GM12878 (cell line): ENCODE measurements around the gene APEX1. TPM values are rescaled to one million over a fixed set of nuclear protein-coding genes. Genes with fewer than 3 reads are reported as not detected.

Experiments used
- ATAC-seq: fragments of 200-7000 bp; cut with Tn5 transposase; 3 replicates; pipeline ENCODE4 v1.9.1; 2020; ENCODE audit warnings: mild to moderate bottlenecking, moderate library complexity
- BruUV-seq: library from RNA; stranded (reverse); fragments of 400-500 nt; replicated peaks from 2 replicates; lab custom pipeline; 2021; lab: Mats Ljungman, UMichigan
- CTCF ChIA-PET: fragments of 300-600 bp; sonication (Branson Sonifier 250); formaldehyde crosslinking; extraction: SDS; loops from one replicate; lab custom pipeline; 2021; ENCODE audit warnings: inconsistent platforms; lab: Yijun Ruan, JAX
- POLR2A ChIA-PET: fragments of 350-600 bp; formaldehyde crosslinking; extraction: SDS; loops from one replicate; lab custom pipeline; 2021; ENCODE audit warnings: inconsistent platforms; lab: Charles Lee
- RAD21 ChIA-PET: fragments of 300-600 bp; sonication (Branson Sonifier 250); formaldehyde crosslinking; loops from one replicate; lab custom pipeline; 2023; ENCODE audit warnings: antibody characterized with exemption; ENCODE audit not compliant: unreplicated experiment; lab: Charles Lee
- SMC1A ChIA-PET: fragments of 300-600 bp; sonication (Branson Sonifier 250); formaldehyde crosslinking; loops from one replicate; lab custom pipeline; 2023; ENCODE audit not compliant: unreplicated experiment, uncharacterized antibody; lab: Charles Lee
- DNase-seq: peaks from one replicate; pipeline ENCODE4 v3.0.0-alpha.2; 2011; ENCODE audit warnings: low read depth, low spot score
- FAIRE-seq: peaks from 3 replicates; lab custom pipeline; 2011; peaks lifted over from hg19 to GRCh38; lab: Jason Lieb, UNC
- H2AFZ ChIP-seq: 2 replicates; pipeline ENCODE4 v1.6.0; 2011; ENCODE audit warnings: low read depth, low read length, control low read depth; ENCODE audit not compliant: control insufficient read depth
- H3K27ac ChIP-seq: 2 replicates; pipeline ENCODE4 v1.5.1; 2011; ENCODE audit warnings: control low read depth; ENCODE audit not compliant: control insufficient read depth, insufficient read depth
- H3K27me3 ChIP-seq, 2 experiments: replicated peaks in 1 of 2; 2 replicates each; pipeline versions ENCODE4 v1.6.0 to v1.6.1; 2011; ENCODE audit warnings: low read length in 1 of 2; ENCODE audit not compliant: control insufficient read depth in 2 of 2, insufficient read depth in 2 of 2
- H3K36me3 ChIP-seq, 2 experiments: 2 replicates each; pipeline ENCODE4 v1.5.1; 2011; ENCODE audit warnings: low read length in 1 of 2; ENCODE audit not compliant: control insufficient read depth in 2 of 2, insufficient read depth in 2 of 2
- H3K4me1 ChIP-seq: 2 replicates; pipeline ENCODE4 v1.6.1; 2011; ENCODE audit warnings: mild to moderate bottlenecking, low read length, moderate library complexity, mixed read lengths; ENCODE audit not compliant: control insufficient read depth, insufficient read depth
- H3K4me2 ChIP-seq: 2 replicates; pipeline ENCODE4 v1.6.0; 2011; ENCODE audit warnings: control low read depth; ENCODE audit not compliant: control insufficient read depth, insufficient read depth
- H3K4me3 ChIP-seq: fragments of 200-600 bp; sonication (generic); 2 replicates; pipeline ENCODE4 v1.5.1; 2016
- H3K79me2 ChIP-seq: 2 replicates; pipeline ENCODE4 v1.6.0; 2011; ENCODE audit warnings: low read length; ENCODE audit not compliant: control insufficient read depth, insufficient read depth
- H3K9ac ChIP-seq: 2 replicates; pipeline ENCODE4 v1.8.0; 2011; ENCODE audit warnings: low read length, control low read depth, mixed read lengths; ENCODE audit not compliant: control insufficient read depth, insufficient read depth
- H3K9me3 ChIP-seq: replicated peaks from 3 replicates; pipeline ENCODE4 v1.5.1; 2011; ENCODE audit warnings: mild to moderate bottlenecking, low read length; ENCODE audit not compliant: control insufficient read depth, insufficient read depth
- H4K20me1 ChIP-seq: 2 replicates; pipeline ENCODE4 v1.6.0; 2011; ENCODE audit not compliant: control insufficient read depth, insufficient read depth
- BCL11A ChIP-seq: IDR thresholded peaks from 2 replicates; pipeline ENCODE4 v1.6.1; 2011; ENCODE audit warnings: low read depth, low read length
- BMI1 ChIP-seq: fragments of 450-650 bp; IDR thresholded peaks from 2 replicates; pipeline ENCODE4 v1.6.1; 2016; ENCODE audit warnings: mild to moderate bottlenecking, moderate library complexity, borderline replicate concordance
- CREB1 ChIP-seq: IDR thresholded peaks from 2 replicates; pipeline ENCODE4 v1.6.1; 2012; ENCODE audit warnings: low read depth, mild to moderate bottlenecking, inconsistent platforms
- ETV6 ChIP-seq, 2 experiments: fragments of 450-650 bp in 1 of 2; IDR thresholded peaks in 1 of 2; conservative IDR thresholded peaks in 1 of 2; 2 replicates each; pipeline ENCODE4 v1.6.1; 2014; ENCODE audit warnings: antibody characterized with exemption in 1 of 2, borderline replicate concordance in 1 of 2, low read depth in 1 of 2, mild to moderate bottlenecking in 1 of 2, moderate library complexity in 1 of 2
- IKZF1 ChIP-seq: fragments of 450-650 bp; conservative IDR thresholded peaks from 2 replicates; pipeline ENCODE4 v1.6.1; 2017; ENCODE audit warnings: antibody characterized with exemption, mild to moderate bottlenecking
- IKZF2 ChIP-seq, 2 experiments: fragments of 450-650 bp; IDR thresholded peaks; 2 replicates each; pipeline ENCODE4 v1.6.1; 2017; ENCODE audit warnings: mild to moderate bottlenecking in 2 of 2, moderate library complexity in 2 of 2
- NFIC ChIP-seq: IDR thresholded peaks from 2 replicates; pipeline ENCODE4 v1.6.1; 2012; ENCODE audit warnings: low read depth, mild to moderate bottlenecking, inconsistent platforms, low read length, moderate library complexity
- RAD51 ChIP-seq: fragments of 450-650 bp; IDR thresholded peaks from 2 replicates; pipeline ENCODE4 v1.6.1; 2016; ENCODE audit warnings: moderate library complexity, mild to moderate bottlenecking, inconsistent platforms
- RBBP5 ChIP-seq: fragments of 200-600 bp; sonication (generic); conservative IDR thresholded peaks from 2 replicates; pipeline ENCODE4 v1.6.1; 2016
- RUNX3 ChIP-seq: IDR thresholded peaks from 2 replicates; pipeline ENCODE4 v1.6.1; 2012; ENCODE audit warnings: low read length, inconsistent platforms
- SUPT20H ChIP-seq: IDR thresholded peaks from 2 replicates; pipeline ENCODE4 v1.6.1; 2011; ENCODE audit warnings: low read depth, mild to moderate bottlenecking, low read length, moderate library complexity, borderline replicate concordance; ENCODE audit not compliant: control insufficient read depth
- WGBS: methylation state at CpG from one replicate; pipeline ENCODE4 v1.1.6; 2016; ENCODE audit warnings: low lambda C conversion rate; ENCODE audit not compliant: insufficient replicate concordance, insufficient coverage; ENCODE audit errors: missing lambda C conversion rate; 5-methylcytosine and 5-hydroxymethylcytosine counted together
- in situ Hi-C: fragments of 300-500 bp; cut with MboI; formaldehyde crosslinking; loops from 9 replicates; pipeline ENCODE4 v1.14.3; 2018; ENCODE audit warnings: mixed read lengths
- intact Hi-C: fragments of 100-400 bp; cut with micrococcal nuclease; formaldehyde crosslinking; loops from one replicate; pipeline ENCODE4 v1.14.2; 2022; ENCODE audit not compliant: unreplicated experiment
- polyA plus RNA-seq, 11 experiments: library from polyadenylated mRNA; depleted of rRNA in 4 of 11; unstranded in 6 of 11; stranded (reverse) in 5 of 11; fragments of >200 nt; fragmentation: Nextera tagmentation in 4 of 11; fragmentation: Illumina TruSeq in 1 of 11; extraction: Ambion mirVana in 4 of 11; extraction: Trizol in 1 of 11; gene quantifications; 1 replicate in 1 of 11; 2 replicates in 10 of 11; pipeline versions ENCODE4 v1.2.1 to v1.2.3, GENCODE V29; 2011 to 2016; ENCODE audit warnings: inconsistent platforms in 2 of 11, missing spikeins in 2 of 11, low read depth in 1 of 11
- total RNA-seq, 4 experiments: library from RNA; depleted of rRNA in 3 of 4; stranded (reverse); fragments of >200 nt in 3 of 4; fragmentation: Illumina TruSeq in 1 of 4; extraction: Trizol in 1 of 4; gene quantifications; 2 replicates each; pipeline versions ENCODE4 v1.2.1 to v1.2.3, GENCODE V29; 2013 to 2021

Gene APEX1
- total and polyA plus RNA-seq, 10 of the 15 experiments (the other 5 are each of a cell fraction or from before 2014, with no cell fraction given) = 115 to 407 (median 300) TPM

- TF ChIP-seq ETV6 (conservative IDR thresholded peaks at IDR 0.05 in 1 of 2, IDR thresholded peaks at IDR 0.05 in 1 of 2; ENCODE audit: borderline replicate concordance in 1 of 2, low read depth in 1 of 2) (peak in 1 of 2 experiments; percentile 61; a peak in 1 of 4 replicates), IKZF1 (peak; percentile 60), RAD51 (no peak), RBBP5 (no peak), BMI1 (no peak), SUPT20H (no peak), BCL11A (no peak), RUNX3 (peak; percentile 49), IKZF2 (IDR thresholded peaks at IDR 0.05) (peak; percentile 56 to 72; a peak in 3 of 4 replicates), NFIC (0 out of 2 replicates have a peak, but pooled peaks have one; percentile 34)
Measured at GRCh38 chr14:20493634-20494033, 38.6 kb downstream of the APEX1 start (continued).

GRCh38 chr14:20494935-20495766 is 40.1 kb downstream of the APEX1 start:
- no peaks in the 10 kb centered on the region for H4K20me1 ChIP-seq
- ATAC-seq (no peak), DNase-seq (no peak), FAIRE-seq (no peak)
- H3K9me3 ChIP-seq = no peaks in the 10 kb centered on the region; the same call in 2 of the 3 replicates
- H3K27ac ChIP-seq = no peak overlapping the region
- intact Hi-C loops (loop anchor here (5.0 kb wide), 1 partner anchor 37 kb away; no protein-coding TSS in a partner anchor), in situ Hi-C loops (no loop called here)
- ChIA-PET RAD21 (no interaction called here), CTCF (interaction anchor here (1.2 to 2.1 kb wide), 5 partner anchors 8 to 110 kb away, joined by 3 to 13 read pairs (median 5); no protein-coding TSS in a partner anchor), POLR2A (no interaction called here), SMC1A (interaction anchor here (0.6 to 1.7 kb wide), 2 partner anchors 33 to 152 kb away, joined by 3 to 6 read pairs; no protein-coding TSS in a partner anchor)
- H2AFZ ChIP-seq = no peak overlapping the region
- peaks cover 36% of the 10 kb centered on the region for H3K4me1 ChIP-seq
- H3K79me2 ChIP-seq = no peaks in the 10 kb centered on the region
- BruUV-seq = no TSS peak
- no peaks in the 10 kb centered on the region for H3K36me3 ChIP-seq
- H3K4me2 ChIP-seq = no peak overlapping the region
- no peaks in the 10 kb centered on the region for H3K27me3 ChIP-seq
- no peak overlapping the region for H3K4me3 ChIP-seq
- WGBS = 59% methylated on average over 8 of the region's 8 CpGs
- no peak overlapping the region for H3K9ac ChIP-seq
- peak in 1 of 2 experiments; percentile 79; a peak in 1 of 4 replicates for TF ChIP-seq ETV6 (conservative IDR thresholded peaks at IDR 0.05 in 1 of 2, IDR thresholded peaks at IDR 0.05 in 1 of 2; ENCODE audit: borderline replicate concordance in 1 of 2, low read depth in 1 of 2)
- no peak for TF ChIP-seq CREB1
